Activated CD4-positive, alpha-beta T cell treated with anti-CD3 and anti-CD28 coated beads, Interleukin-2, amount 50 U/mL, for 4 hours (primary cell): ENCODE measurements around the gene TMEM135.
"Not testable (repeated sequence)": the region's sequence is repeated elsewhere in the genome, so short reads cannot be mapped to it uniquely, and the experiment has no call there.

Experiments used
- DNase-seq, 2 experiments: peaks; one replicate each; pipeline ENCODE4 v3.0.0-alpha.2; 2020

The TMEM135 gene

GRCh38 chr11:87143641-87144040 lies 105.9 kb downstream of the TMEM135 start:
- DNase-seq: no peak

- DNase-seq: no peak
These were observed 106.5 kb downstream of the TMEM135 start for GRCh38 chr11:87144252-87144651.

GRCh38 chr11:87148749-87149148 lies 111.0 kb downstream of the TMEM135 start:
- DNase-seq: no peak

- DNase-seq: not testable (repeated sequence)
These were observed 112.0 kb downstream of the TMEM135 start for GRCh38 chr11:87149782-87150181.

- DNase-seq: no peak
These were observed 113.2 kb downstream of the TMEM135 start for GRCh38 chr11:87150936-87151335.

- DNase-seq: no peak
These were observed 116.5 kb downstream of the TMEM135 start for GRCh38 chr11:87154246-87154645.

- DNase-seq: no peak
These were observed 119.2 kb downstream of the TMEM135 start for GRCh38 chr11:87156970-87157369.

- DNase-seq: not testable (repeated sequence)
These were observed 131.3 kb downstream of the TMEM135 start for GRCh38 chr11:87169076-87169475.

- DNase-seq: no peak
These were observed 135.7 kb downstream of the TMEM135 start for GRCh38 chr11:87173185-87174039.

- no peak for DNase-seq
These were observed 137.1 kb downstream of the TMEM135 start for GRCh38 chr11:87174870-87175269.

- no peak for DNase-seq
These were observed 138.3 kb downstream of the TMEM135 start for GRCh38 chr11:87176044-87176443.

GRCh38 chr11:87179621-87180020 lies 141.9 kb downstream of the TMEM135 start:
- no peak for DNase-seq

GRCh38 chr11:87180742-87181141 lies 143.0 kb downstream of the TMEM135 start:
- DNase-seq: no peak

- DNase-seq: no peak
These were observed 143.4 kb downstream of the TMEM135 start for GRCh38 chr11:87181143-87181542.

GRCh38 chr11:87185228-87185627 lies 147.5 kb downstream of the TMEM135 start:
- no peak for DNase-seq

GRCh38 chr11:87187076-87187475 lies 149.3 kb downstream of the TMEM135 start:
- DNase-seq: no peak

GRCh38 chr11:87187930-87188329 lies 150.2 kb downstream of the TMEM135 start:
- no peak for DNase-seq

GRCh38 chr11:87188396-87188795 lies 150.7 kb downstream of the TMEM135 start:
- DNase-seq: not testable (repeated sequence)

- not testable (repeated sequence) for DNase-seq
These were observed 151.2 kb downstream of the TMEM135 start for GRCh38 chr11:87188921-87189320.

- DNase-seq: no peak
These were observed 152.3 kb downstream of the TMEM135 start for GRCh38 chr11:87190071-87190470.

- DNase-seq: no peak
These were observed 156.2 kb downstream of the TMEM135 start for GRCh38 chr11:87193756-87194470.

- DNase-seq: no peak
These were observed 157.5 kb downstream of the TMEM135 start for GRCh38 chr11:87194985-87195820.

GRCh38 chr11:87198266-87198881 lies 160.6 kb downstream of the TMEM135 start:
- no peak for DNase-seq
